NCI-H1694 treated with DMSO at 0.1 percent for 48 hours (cell line): ENCODE measurements around the gene SAMD10.
A peak's percentile ranks its signal among the peaks of the same experiment; 100 is the strongest.
"Not testable (repeated sequence)": the region's sequence is repeated elsewhere in the genome, so short reads cannot be mapped to it uniquely, and the experiment has no call there.

Experiments
- DNase-seq: peaks from one replicate; lab custom pipeline; 2025; lab: John Stamatoyannopoulos, UW

The SAMD10 gene

GRCh38 chr20:64001607-64002011 is 22.2 kb upstream of the SAMD10 start:
- DNase-seq = peak; percentile 95

- DNase-seq = no peak
Measured at GRCh38 chr20:64000906-64001305, 21.5 kb upstream of the SAMD10 start.

- no peak for DNase-seq
Measured at GRCh38 chr20:63982937-63983336, 3.5 kb upstream of the SAMD10 start.

GRCh38 chr20:63980806-63981728 is 1.6 kb upstream of the SAMD10 start, which contains the start of gene PRPF6:
TSS of gene PRPF6 (plus strand) at chr20:63981132. CDS start at chr20:63981246, 114 bp downstream.
- peak; percentile 89 for DNase-seq

GRCh38 chr20:63980317-63980805 is 919 bp upstream of the SAMD10 start:
- DNase-seq = peak; percentile 57

- no peak for DNase-seq
Measured at GRCh38 chr20:63979229-63979556, 249 bp downstream of the SAMD10 start.

- no peak for DNase-seq
Measured at GRCh38 chr20:63978319-63979228, 868 bp downstream of the SAMD10 start.

- no peak for DNase-seq
Measured at GRCh38 chr20:63977739-63978276, 1.6 kb downstream of the SAMD10 start.

- DNase-seq = no peak
Measured at GRCh38 chr20:63976980-63977738, 2.3 kb downstream of the SAMD10 start.

- not testable (repeated sequence) for DNase-seq
Measured at GRCh38 chr20:63976511-63976910, 2.9 kb downstream of the SAMD10 start.

GRCh38 chr20:63974402-63975200 is 4.8 kb downstream of the SAMD10 start:
- DNase-seq = no peak

- DNase-seq = peak; percentile 14
Measured at GRCh38 chr20:63973636-63974401, 5.6 kb downstream of the SAMD10 start.

- no peak for DNase-seq
Measured at GRCh38 chr20:63973160-63973479, 6.3 kb downstream of the SAMD10 start.

GRCh38 chr20:63972312-63973159 is 6.9 kb downstream of the SAMD10 start:
- DNase-seq = no peak

- not testable (repeated sequence) for DNase-seq
Measured at GRCh38 chr20:63971960-63972311, 7.5 kb downstream of the SAMD10 start.

GRCh38 chr20:63970714-63971431 is 8.6 kb downstream of the SAMD10 start:
- no peak for DNase-seq

- no peak for DNase-seq
Measured at GRCh38 chr20:63969838-63970713, 9.4 kb downstream of the SAMD10 start, which contains the start of gene ZNF512B. TSS of gene ZNF512B (minus strand) at chr20:63969930. CDS start at chr20:63967950, 1,980 bp downstream.
